IPS DF 6.9 (cell line): ENCODE data around the gene FAM217B.

Source experiments
- DNase-seq: peaks from one replicate; pipeline ENCODE4 v3.0.0-alpha.2; 2013; ENCODE audit warnings: low read depth, low spot score
- H3K27ac ChIP-seq: one replicate; pipeline ENCODE4 v1.5.1; 2013; ENCODE audit warnings: low read length, control low read depth
- H3K27me3 ChIP-seq: 2 replicates; pipeline ENCODE4 v1.6.1; 2013; ENCODE audit warnings: mild to moderate bottlenecking, low read length; ENCODE audit not compliant: control insufficient read depth, insufficient read depth
- H3K36me3 ChIP-seq: 2 replicates; pipeline ENCODE4 v1.6.1; 2013; ENCODE audit warnings: low read length; ENCODE audit not compliant: control insufficient read depth, insufficient read depth
- H3K4me1 ChIP-seq: 2 replicates; pipeline ENCODE4 v1.6.1; 2013; ENCODE audit warnings: low read length; ENCODE audit not compliant: control insufficient read depth, insufficient read depth
- H3K4me3 ChIP-seq: 2 replicates; pipeline ENCODE4 v1.5.1; 2013; ENCODE audit warnings: mild to moderate bottlenecking, low read length
- H3K9me3 ChIP-seq: 2 replicates; pipeline ENCODE4 v1.6.1; 2013; ENCODE audit warnings: low read length, inconsistent platforms; ENCODE audit not compliant: control insufficient read depth, insufficient read depth
- WGBS: extraction: QIAGEN DNeasy Blood & Tissue Kit; methylation state at CpG from one replicate; pipeline ENCODE4 v1.1.7; 2013; ENCODE audit warnings: mixed read lengths, missing lambda C conversion rate; ENCODE audit not compliant: insufficient read length, insufficient coverage; 5-methylcytosine and 5-hydroxymethylcytosine counted together

Gene FAM217B

GRCh38 chr20:59938221-59938620 is 2.0 kb upstream of the FAM217B start:
- Histone ChIP-seq H3K36me3 (no peaks in the 10 kb centered on the region), H3K27ac (no peak overlapping the region), H3K9me3 (no peaks in the 10 kb centered on the region), H3K4me1 (no peaks in the 10 kb centered on the region), H3K27me3 (peaks cover 5% of the 10 kb centered on the region; the same call in 1 of the 2 replicates), H3K4me3 (no peak overlapping the region)
- no CpG with 5 or more reads among the region's 4 CpGs for WGBS
- no peak for DNase-seq

- H3K36me3 ChIP-seq, result no peaks in the 10 kb centered on the region
- DNase-seq, result no peak
- WGBS, result no CpG with 5 or more reads among the region's 7 CpGs
- H3K27me3 ChIP-seq, result peaks cover 5% of the 10 kb centered on the region; the same call in 1 of the 2 replicates
- H3K9me3 ChIP-seq, result no peaks in the 10 kb centered on the region
- no peak overlapping the region for H3K4me3 ChIP-seq
- H3K27ac ChIP-seq, result no peak overlapping the region
- no peaks in the 10 kb centered on the region for H3K4me1 ChIP-seq
Measured at GRCh38 chr20:59938696-59939051, 1.5 kb upstream of the FAM217B start.

- Histone ChIP-seq H3K9me3 (no peaks in the 10 kb centered on the region), H3K36me3 (peaks cover 2% of the 10 kb centered on the region; the same call in 1 of the 2 replicates), H3K4me3 (peak overlapping the region; percentile 63; the same call in 1 of the 2 replicates), H3K27ac (no peak overlapping the region), H3K27me3 (peaks cover 5% of the 10 kb centered on the region; the same call in 1 of the 2 replicates), H3K4me1 (no peaks in the 10 kb centered on the region)
- no CpG with 5 or more reads among the region's 104 CpGs for WGBS
- DNase-seq, result no peak
Measured at GRCh38 chr20:59939052-59939878, 924 bp upstream of the FAM217B start.

GRCh38 chr20:59939879-59940128 is 385 bp upstream of the FAM217B start:
- Histone ChIP-seq H3K9me3 (no peaks in the 10 kb centered on the region), H3K4me1 (no peaks in the 10 kb centered on the region), H3K27ac (no peak overlapping the region), H3K36me3 (peaks cover 7% of the 10 kb centered on the region), H3K4me3 (peak overlapping the region; percentile 63; the same call in 1 of the 2 replicates), H3K27me3 (peaks cover 4% of the 10 kb centered on the region; the same call in 1 of the 2 replicates)
- WGBS, result no CpG with 5 or more reads among the region's 24 CpGs
- DNase-seq, result no peak

- DNase-seq, result no peak
- WGBS, result no CpG with 5 or more reads among the region's 4 CpGs
Measured at GRCh38 chr20:59940956-59941294, 736 bp downstream of the FAM217B start.

GRCh38 chr20:59942245-59942644 is 2.1 kb downstream of the FAM217B start:
- WGBS, result no CpG with 5 or more reads among the region's 2 CpGs
- peaks cover 7% of the 10 kb centered on the region for H3K36me3 ChIP-seq
- DNase-seq, result no peak
- H3K4me3 ChIP-seq, result no peak overlapping the region
- no peaks in the 10 kb centered on the region for H3K4me1 ChIP-seq
- H3K27me3 ChIP-seq, result peaks cover 4% of the 10 kb centered on the region; the same call in 1 of the 2 replicates
- H3K9me3 ChIP-seq, result no peaks in the 10 kb centered on the region
- no peak overlapping the region for H3K27ac ChIP-seq

More at GRCh38 chr20:59940956-59941294, 736 bp downstream of the FAM217B start:
- Histone ChIP-seq H3K4me1 (no peaks in the 10 kb centered on the region), H3K4me3 (peak overlapping the region; percentile 63; the same call in 1 of the 2 replicates), H3K9me3 (no peaks in the 10 kb centered on the region), H3K27me3 (peaks cover 4% of the 10 kb centered on the region; the same call in 1 of the 2 replicates), H3K36me3 (peaks cover 7% of the 10 kb centered on the region), H3K27ac (no peak overlapping the region)

GRCh38 chr20:59944726-59945125 is 4.5 kb downstream of the FAM217B start:
- peaks cover 7% of the 10 kb centered on the region for H3K36me3 ChIP-seq

GRCh38 chr20:59945175-59945574 is 5.0 kb downstream of the FAM217B start:
- Histone ChIP-seq H3K27ac (no peak overlapping the region), H3K9me3 (no peaks in the 10 kb centered on the region), H3K27me3 (no peaks in the 10 kb centered on the region), H3K4me1 (no peaks in the 10 kb centered on the region), H3K36me3 (peaks cover 7% of the 10 kb centered on the region), H3K4me3 (no peak overlapping the region)
- DNase-seq, result no peak
- WGBS, result no CpG with 5 or more reads among the region's 3 CpGs

More at GRCh38 chr20:59944726-59945125, 4.5 kb downstream of the FAM217B start:
- Histone ChIP-seq H3K27me3 (no peaks in the 10 kb centered on the region), H3K4me1 (no peaks in the 10 kb centered on the region), H3K27ac (no peak overlapping the region), H3K4me3 (no peak overlapping the region), H3K9me3 (no peaks in the 10 kb centered on the region)
- WGBS, result no CpG with 5 or more reads among the region's 7 CpGs
- no peak for DNase-seq

GRCh38 chr20:59945731-59946130 is 5.5 kb downstream of the FAM217B start:
- Histone ChIP-seq H3K27me3 (no peaks in the 10 kb centered on the region), H3K36me3 (peaks cover 7% of the 10 kb centered on the region), H3K27ac (no peak overlapping the region), H3K4me1 (no peaks in the 10 kb centered on the region), H3K4me3 (no peak overlapping the region), H3K9me3 (no peaks in the 10 kb centered on the region)
- no CpG with 5 or more reads among the region's 2 CpGs for WGBS
- no peak for DNase-seq

GRCh38 chr20:59947376-59947775 is 7.2 kb downstream of the FAM217B start:
- H3K36me3 ChIP-seq, result peaks cover 7% of the 10 kb centered on the region
- no peak overlapping the region for H3K4me3 ChIP-seq
- H3K27me3 ChIP-seq, result no peaks in the 10 kb centered on the region
- H3K9me3 ChIP-seq, result no peaks in the 10 kb centered on the region
- no peaks in the 10 kb centered on the region for H3K4me1 ChIP-seq
- no peak overlapping the region for H3K27ac ChIP-seq
- no CpG with 5 or more reads among the region's 8 CpGs for WGBS
- no peak for DNase-seq

GRCh38 chr20:59948212-59948611 is 8.0 kb downstream of the FAM217B start:
- peaks cover 7% of the 10 kb centered on the region for H3K36me3 ChIP-seq
- no peaks in the 10 kb centered on the region for H3K4me1 ChIP-seq
- H3K27me3 ChIP-seq, result no peaks in the 10 kb centered on the region
- no CpG with 5 or more reads among the region's 1 CpG for WGBS
- no peak overlapping the region for H3K4me3 ChIP-seq
- no peak for DNase-seq
- H3K9me3 ChIP-seq, result no peaks in the 10 kb centered on the region
- no peak overlapping the region for H3K27ac ChIP-seq
